ENCODE measurements around the gene FOXS1.
"Not testable (repeated sequence)": the region's sequence is repeated elsewhere in the genome, so short reads cannot be mapped to it uniquely, and the experiment has no call there.

The FOXS1 gene

DNA sequence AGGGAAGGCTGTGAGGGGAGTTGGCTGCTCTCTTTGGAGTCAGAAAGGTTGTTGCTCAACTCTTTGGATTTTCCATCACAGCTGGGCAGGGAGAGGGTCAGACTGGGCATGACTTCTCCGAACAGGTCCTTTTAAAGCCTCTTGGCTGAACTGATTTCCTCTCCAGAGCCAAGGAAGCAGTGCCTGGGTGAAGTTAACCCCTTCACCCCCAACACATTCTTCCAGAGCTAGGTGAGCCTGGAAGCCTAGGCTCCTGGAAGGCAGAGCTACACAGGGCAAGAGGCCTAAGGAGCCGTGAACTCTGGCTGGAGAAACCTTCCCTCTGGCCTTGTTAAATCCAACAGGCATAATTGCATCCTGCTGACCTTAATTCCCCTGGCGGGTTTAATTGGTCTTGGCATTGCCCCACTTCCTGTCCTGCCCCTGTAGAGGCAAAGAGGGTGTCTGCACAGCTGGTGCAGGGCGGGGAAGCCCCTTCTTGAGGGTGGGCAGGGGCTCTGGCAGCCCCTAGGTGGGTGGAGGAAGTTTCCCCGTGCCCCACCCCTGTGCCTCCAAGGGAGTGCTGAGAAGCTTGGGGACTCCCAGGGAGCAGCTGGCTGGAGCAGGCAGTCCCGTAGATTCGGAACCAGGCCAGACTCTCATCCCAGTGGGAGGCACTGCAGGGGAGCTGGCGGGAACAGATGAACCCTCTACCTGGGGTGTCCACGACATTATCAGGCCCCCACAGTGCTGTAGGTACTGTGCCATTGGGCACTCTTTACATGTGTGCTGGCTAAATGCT lies 29.8 kb downstream of the FOXS1 start:
- TF ChIP-seq HDGF (IDR thresholded peaks at IDR 0.05; ENCODE audit: borderline replicate concordance) (no peak), FOXA1 (IDR thresholded peaks at IDR 0.05) (no peak), L3MBTL2 (conservative IDR thresholded peaks at IDR 0.05) (no peak), CTBP1 (IDR thresholded peaks at IDR 0.05; ENCODE audit: borderline replicate concordance) (no peak)
- ChIA-PET CTCF (interaction anchor here (1.7 kb wide), 1 partner anchor 31 kb away, joined by 4 read pairs; no protein-coding TSS in a partner anchor), POLR2A (no interaction called here)
- no peak for DNase-seq (ENCODE audit: extremely low spot score)

DNA sequence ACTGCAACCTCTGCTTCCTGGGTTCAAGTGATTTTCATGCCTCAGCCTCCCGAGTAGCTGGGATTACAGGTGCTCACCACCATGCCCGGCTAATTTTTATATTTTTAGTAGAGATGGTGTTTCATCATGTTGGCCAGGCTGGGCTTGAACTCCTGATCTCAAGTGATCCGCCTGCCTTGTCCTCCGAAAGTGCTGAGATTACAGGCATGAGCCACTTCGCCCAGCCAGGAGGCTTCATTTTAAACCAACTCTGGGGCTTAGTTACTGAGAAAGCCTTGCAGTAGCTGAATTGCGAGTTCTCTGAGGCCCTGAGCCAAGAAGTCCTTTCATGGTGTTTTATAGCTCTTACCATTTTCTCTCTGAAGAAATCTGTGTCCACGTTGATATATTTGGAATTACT lies 31.3 kb downstream of the FOXS1 start:
- POLR2A ChIA-PET; DNase-seq (ENCODE audit: extremely low spot score); CTCF ChIA-PET: not testable (repeated sequence)

DNA sequence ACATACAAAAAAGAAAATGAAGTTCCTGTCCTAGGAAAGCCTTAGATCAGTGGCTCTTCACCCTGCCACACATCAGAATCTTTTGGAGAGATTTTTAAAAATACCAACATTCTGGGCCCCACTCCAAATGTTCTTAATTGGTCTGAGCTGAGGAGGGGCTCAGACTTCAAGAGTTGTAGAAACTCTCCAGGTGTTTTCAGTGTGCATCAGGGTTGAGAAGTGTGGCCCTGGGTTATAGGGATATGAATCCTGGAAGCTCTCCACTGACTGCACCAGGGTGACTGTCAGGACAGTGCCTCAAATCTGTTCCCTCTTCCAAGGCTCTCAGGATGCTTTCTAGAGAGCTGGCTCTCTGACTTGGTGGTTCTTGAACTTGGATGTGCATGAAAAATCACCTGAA lies 31.8 kb downstream of the FOXS1 start:
- TF ChIP-seq CTBP1 (IDR thresholded peaks at IDR 0.05; ENCODE audit: borderline replicate concordance): no peak
- no peak for TF ChIP-seq SP1 (IDR thresholded peaks at IDR 0.05)
- TF ChIP-seq LEF1 (IDR thresholded peaks at IDR 0.05; ENCODE audit: borderline replicate concordance): no peak
- TF ChIP-seq NFRKB (IDR thresholded peaks at IDR 0.05): no peak
- TF ChIP-seq, protein P1, sequence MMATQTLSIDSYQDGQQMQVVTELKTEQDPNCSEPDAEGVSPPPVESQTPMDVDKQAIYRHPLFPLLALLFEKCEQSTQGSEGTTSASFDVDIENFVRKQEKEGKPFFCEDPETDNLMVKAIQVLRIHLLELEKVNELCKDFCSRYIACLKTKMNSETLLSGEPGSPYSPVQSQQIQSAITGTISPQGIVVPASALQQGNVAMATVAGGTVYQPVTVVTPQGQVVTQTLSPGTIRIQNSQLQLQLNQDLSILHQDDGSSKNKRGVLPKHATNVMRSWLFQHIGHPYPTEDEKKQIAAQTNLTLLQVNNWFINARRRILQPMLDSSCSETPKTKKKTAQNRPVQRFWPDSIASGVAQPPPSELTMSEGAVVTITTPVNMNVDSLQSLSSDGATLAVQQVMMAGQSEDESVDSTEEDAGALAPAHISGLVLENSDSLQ (IDR thresholded peaks at IDR 0.05): no peak
- no peak for TF ChIP-seq HDGF (IDR thresholded peaks at IDR 0.05; ENCODE audit: borderline replicate concordance)
- no peak for TF ChIP-seq SUZ12 (IDR thresholded peaks at IDR 0.05)
- no peak for TF ChIP-seq FOXA1 (IDR thresholded peaks at IDR 0.05)
- TF ChIP-seq ZNF384 (IDR thresholded peaks at IDR 0.05): no peak
- TF ChIP-seq FOXK2 (IDR thresholded peaks at IDR 0.05): no peak
- no peak for TF ChIP-seq FOXM1 (IDR thresholded peaks at IDR 0.05; ENCODE audit: borderline replicate concordance)
- no peak for TF ChIP-seq ELF4 (IDR thresholded peaks at IDR 0.05)
- DNase-seq (ENCODE audit: extremely low spot score): no peak
- ChIA-PET CTCF (interaction anchor here (0.5 kb wide), 1 partner anchor 186 kb away, joined by 3 read pairs; no protein-coding TSS in a partner anchor), POLR2A (no interaction called here)

DNA sequence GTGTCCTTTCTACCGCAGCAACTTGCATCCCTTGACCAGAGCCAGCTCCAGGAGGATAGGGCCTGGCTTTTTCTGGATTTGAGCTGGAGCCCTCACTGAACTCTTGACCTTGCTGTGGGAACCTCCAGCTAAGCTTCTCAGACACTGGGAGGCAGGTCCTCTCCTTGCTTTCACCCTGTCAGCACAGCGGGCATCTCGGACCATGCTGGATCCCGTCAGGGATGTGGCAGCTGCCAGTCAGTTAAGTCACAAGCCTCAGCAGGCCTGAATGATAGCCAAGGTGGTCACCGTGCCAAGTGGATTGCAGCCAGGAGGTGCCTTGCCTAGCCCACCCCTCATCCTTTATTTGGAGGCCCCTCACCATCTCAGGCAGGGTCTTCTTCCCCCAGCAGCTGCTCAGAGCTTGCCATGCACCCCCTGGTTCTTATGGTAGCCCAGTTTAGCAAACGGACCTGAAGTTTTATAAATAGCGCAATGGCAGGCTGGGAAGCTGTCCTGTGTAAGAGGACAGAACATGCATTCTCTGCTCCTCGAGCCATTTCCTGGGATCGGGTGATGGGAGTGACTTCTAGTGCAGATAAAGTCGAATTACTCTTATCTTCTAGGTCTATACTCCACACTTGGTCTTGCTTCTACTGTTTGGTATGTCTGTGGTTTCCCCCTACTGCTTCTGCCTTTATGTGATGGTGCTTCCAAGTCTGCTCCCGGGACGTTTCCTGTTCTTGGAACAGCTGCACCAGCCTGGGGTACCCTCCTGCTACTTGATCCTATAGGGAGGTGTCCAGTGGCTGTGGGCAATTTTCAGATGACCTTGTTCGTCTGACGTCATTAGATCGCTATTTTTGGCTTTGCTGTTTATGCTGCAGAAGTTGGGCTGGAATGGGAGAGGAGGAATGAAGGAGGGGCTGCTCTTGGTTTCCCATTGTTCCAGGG lies 33.3 kb downstream of the FOXS1 start:
- CTCF ChIA-PET: no interaction called here
- TF ChIP-seq FOXK2 (IDR thresholded peaks at IDR 0.05) (no peak), TARDBP (IDR thresholded peaks at IDR 0.05) (no peak), NFRKB (IDR thresholded peaks at IDR 0.05) (no peak), SP1 (IDR thresholded peaks at IDR 0.05) (no peak), HDGF (IDR thresholded peaks at IDR 0.05; ENCODE audit: borderline replicate concordance) (no peak), LEF1 (IDR thresholded peaks at IDR 0.05; ENCODE audit: borderline replicate concordance) (no peak), L3MBTL2 (conservative IDR thresholded peaks at IDR 0.05) (no peak)
- TF ChIP-seq, protein P1 (IDR thresholded peaks at IDR 0.05): no peak
- POLR2A ChIA-PET: no interaction called here
- no peak for DNase-seq (ENCODE audit: extremely low spot score)

DNA sequence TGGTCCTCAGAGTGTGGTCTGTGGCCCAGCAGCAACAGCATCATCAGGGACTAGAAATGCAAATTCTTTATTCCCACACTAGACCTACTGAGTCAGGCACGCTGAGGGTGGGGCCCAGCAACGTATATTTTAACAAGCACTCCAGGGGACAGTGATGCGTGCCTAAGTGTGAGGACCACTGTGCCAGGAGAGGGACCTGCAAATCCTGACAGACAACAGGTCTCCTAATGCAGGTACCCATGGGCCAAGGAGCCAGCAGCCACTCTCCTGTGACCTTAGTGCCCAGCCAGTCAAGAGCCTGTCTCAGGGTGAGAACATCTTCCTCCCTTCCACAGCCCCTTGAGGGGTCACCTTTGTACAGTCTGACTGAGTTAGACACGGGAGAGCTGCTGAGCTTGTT lies 34.2 kb downstream of the FOXS1 start:
- TF ChIP-seq BHLHE40 (IDR thresholded peaks at IDR 0.05; ENCODE audit: borderline replicate concordance) (no peak), NFRKB (IDR thresholded peaks at IDR 0.05) (no peak), SUZ12 (IDR thresholded peaks at IDR 0.05) (no peak), SP1 (IDR thresholded peaks at IDR 0.05) (no peak), HDGF (IDR thresholded peaks at IDR 0.05; ENCODE audit: borderline replicate concordance) (no peak), LEF1 (IDR thresholded peaks at IDR 0.05; ENCODE audit: borderline replicate concordance) (no peak), ARNT (IDR thresholded peaks at IDR 0.05) (no peak), TARDBP (IDR thresholded peaks at IDR 0.05) (no peak), L3MBTL2 (conservative IDR thresholded peaks at IDR 0.05) (no peak), ELF4 (IDR thresholded peaks at IDR 0.05) (no peak), FOXM1 (IDR thresholded peaks at IDR 0.05; ENCODE audit: borderline replicate concordance) (no peak), FOXA1 (IDR thresholded peaks at IDR 0.05) (no peak), FOXK2 (IDR thresholded peaks at IDR 0.05) (no peak), CTBP1 (IDR thresholded peaks at IDR 0.05; ENCODE audit: borderline replicate concordance) (no peak)
- no peak for DNase-seq (ENCODE audit: extremely low spot score)
- ChIA-PET POLR2A (interaction anchor here (0.6 kb wide), 1 partner anchor 151 kb away, joined by 3 read pairs; no protein-coding TSS in a partner anchor), CTCF (no interaction called here)

DNA sequence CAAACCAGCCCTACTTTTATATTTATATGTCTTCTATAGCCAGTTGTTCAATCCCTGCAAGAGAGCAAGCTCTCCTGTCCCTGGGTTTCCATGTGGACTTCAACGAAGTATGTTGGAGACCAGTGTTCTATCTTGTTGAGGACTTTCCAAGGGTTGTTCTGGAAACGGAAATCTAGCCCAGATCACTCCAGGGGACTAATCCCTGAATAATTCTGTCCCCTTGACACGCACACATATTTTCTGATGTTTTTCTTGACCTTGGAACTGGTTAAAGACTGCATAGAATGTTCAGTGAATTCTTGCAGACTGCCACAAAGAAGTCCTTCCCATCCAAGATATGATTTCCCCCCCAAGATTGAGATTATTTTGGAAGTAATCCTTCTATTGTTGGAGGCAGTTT lies 35.7 kb downstream of the FOXS1 start:
- no peak for TF ChIP-seq SP1 (IDR thresholded peaks at IDR 0.05)
- no peak for TF ChIP-seq CTBP1 (IDR thresholded peaks at IDR 0.05; ENCODE audit: borderline replicate concordance)
- no peak for DNase-seq (ENCODE audit: extremely low spot score)
- POLR2A ChIA-PET: no interaction called here
- CTCF ChIA-PET: interaction anchor here (1.1 to 1.9 kb wide), 2 partner anchors 14 to 175 kb away, joined by 3 to 7 read pairs; no protein-coding TSS in a partner anchor

DNA sequence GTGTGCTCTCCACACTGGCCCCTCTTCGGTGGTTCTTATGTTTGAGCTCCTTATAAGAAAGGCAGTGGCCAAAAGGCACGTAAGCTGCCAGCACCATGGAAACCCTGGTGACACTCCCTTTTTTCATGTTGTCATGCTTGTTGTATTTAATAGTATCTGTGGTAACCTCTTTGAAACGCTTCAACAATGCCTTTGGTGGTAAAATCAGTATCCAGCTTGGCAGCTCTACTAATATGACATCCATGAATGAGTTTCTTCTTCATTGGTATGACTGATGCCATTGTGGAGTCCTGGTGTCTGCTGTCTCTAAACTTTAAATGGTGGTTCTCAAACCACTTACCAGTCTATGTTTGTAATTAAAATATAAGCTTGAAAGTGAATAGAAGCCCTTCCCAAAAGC lies 36.9 kb downstream of the FOXS1 start:
- ChIA-PET POLR2A (no interaction called here), CTCF (interaction anchor here (1.1 to 1.9 kb wide), 2 partner anchors 15 to 174 kb away, joined by 3 to 7 read pairs; no protein-coding TSS in a partner anchor)
- DNase-seq (ENCODE audit: extremely low spot score): no peak
- TF ChIP-seq SUZ12 (IDR thresholded peaks at IDR 0.05) (no peak), ARNT (IDR thresholded peaks at IDR 0.05) (no peak), LEF1 (IDR thresholded peaks at IDR 0.05; ENCODE audit: borderline replicate concordance) (no peak), L3MBTL2 (conservative IDR thresholded peaks at IDR 0.05) (no peak), ZNF384 (IDR thresholded peaks at IDR 0.05) (no peak), ELF4 (IDR thresholded peaks at IDR 0.05) (no peak), CTBP1 (IDR thresholded peaks at IDR 0.05; ENCODE audit: borderline replicate concordance) (no peak), HDGF (IDR thresholded peaks at IDR 0.05; ENCODE audit: borderline replicate concordance) (no peak), NFRKB (IDR thresholded peaks at IDR 0.05) (no peak), TARDBP (IDR thresholded peaks at IDR 0.05) (no peak), FOXM1 (IDR thresholded peaks at IDR 0.05; ENCODE audit: borderline replicate concordance) (no peak), FOXA1 (IDR thresholded peaks at IDR 0.05) (no peak), FOXK2 (IDR thresholded peaks at IDR 0.05) (no peak), BHLHE40 (IDR thresholded peaks at IDR 0.05; ENCODE audit: borderline replicate concordance) (no peak), SP1 (IDR thresholded peaks at IDR 0.05) (no peak)
- TF ChIP-seq, protein P1 (IDR thresholded peaks at IDR 0.05): no peak

Data from HEK293T (cell line).